IPS-NIHi7 (cell line): ENCODE results near the gene HOXC9.

Experiments used
- DNase-seq: peaks from one replicate; pipeline ENCODE4 v3.0.0; 2012; ENCODE audit warnings: mixed read lengths; ENCODE audit errors: extremely low spot score

The HOXC9 gene

DNA sequence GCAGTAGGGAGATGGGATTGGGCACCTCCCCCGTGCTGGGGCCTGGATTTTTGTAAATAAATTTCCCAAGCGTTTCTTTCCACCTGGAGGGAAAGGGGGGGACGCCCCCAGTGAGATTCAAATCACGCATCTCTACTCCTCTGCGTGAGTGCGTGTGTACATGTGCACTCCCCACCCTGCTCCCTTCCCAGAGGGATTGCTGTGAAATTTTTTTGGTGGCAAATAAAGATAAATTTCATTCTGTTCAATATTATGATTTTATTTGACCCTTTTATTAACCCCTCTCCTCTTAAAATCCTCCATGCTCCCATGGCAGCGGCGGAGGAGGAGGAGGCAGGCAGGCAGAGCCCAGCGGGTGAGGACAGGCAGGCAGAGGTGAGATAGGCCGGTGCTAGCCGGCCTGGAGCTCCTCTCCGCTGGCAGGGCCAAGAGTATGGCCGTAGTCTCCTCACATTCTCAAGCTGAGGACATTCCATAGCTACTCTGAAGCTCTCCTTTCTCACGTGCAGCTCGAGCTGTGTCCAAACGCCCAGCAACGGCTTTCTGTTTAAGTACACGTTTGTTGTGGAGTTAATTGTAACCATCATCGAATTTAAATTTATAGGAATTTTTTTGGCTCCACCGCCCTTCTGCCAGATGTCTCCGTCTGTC lies 23.7 kb upstream of the HOXC9 start:
- no peak for DNase-seq

DNA sequence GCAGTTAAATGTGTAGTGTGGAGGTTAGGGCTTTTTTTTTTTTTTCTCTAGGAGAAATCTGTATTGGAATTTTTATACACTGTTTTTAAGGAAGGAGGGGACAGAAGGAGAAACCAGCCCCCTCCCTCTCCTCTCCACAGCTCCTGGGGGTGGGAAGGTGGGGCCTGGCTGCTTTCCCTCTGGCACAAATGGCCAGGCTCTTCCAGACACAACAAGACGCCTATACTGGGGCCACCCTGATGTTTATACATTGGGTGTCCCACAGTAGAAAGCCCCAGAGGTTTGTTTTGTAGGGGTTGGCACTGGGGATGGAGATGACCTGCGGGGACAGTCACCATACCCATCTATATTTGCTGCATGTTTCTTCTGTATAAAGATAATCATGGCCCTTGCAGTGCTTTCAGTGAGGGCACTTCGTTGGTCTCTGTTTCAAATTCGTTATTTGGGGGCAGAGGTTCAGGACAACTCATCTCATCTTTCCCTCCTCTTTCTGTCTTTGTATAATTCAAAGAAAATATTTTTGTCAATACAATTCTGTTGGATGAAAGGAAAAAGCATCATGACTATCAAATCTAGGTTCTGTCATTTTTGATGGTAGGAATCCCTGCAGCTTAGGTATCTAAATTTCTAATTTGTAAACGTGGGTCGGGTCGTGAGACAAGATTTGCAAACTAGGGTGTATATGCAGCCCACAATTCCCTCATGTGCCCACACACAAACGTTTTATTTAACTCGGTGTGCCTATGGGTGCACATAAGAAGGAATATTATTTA lies 23.0 kb upstream of the HOXC9 start:
- DNase-seq = no peak

DNA sequence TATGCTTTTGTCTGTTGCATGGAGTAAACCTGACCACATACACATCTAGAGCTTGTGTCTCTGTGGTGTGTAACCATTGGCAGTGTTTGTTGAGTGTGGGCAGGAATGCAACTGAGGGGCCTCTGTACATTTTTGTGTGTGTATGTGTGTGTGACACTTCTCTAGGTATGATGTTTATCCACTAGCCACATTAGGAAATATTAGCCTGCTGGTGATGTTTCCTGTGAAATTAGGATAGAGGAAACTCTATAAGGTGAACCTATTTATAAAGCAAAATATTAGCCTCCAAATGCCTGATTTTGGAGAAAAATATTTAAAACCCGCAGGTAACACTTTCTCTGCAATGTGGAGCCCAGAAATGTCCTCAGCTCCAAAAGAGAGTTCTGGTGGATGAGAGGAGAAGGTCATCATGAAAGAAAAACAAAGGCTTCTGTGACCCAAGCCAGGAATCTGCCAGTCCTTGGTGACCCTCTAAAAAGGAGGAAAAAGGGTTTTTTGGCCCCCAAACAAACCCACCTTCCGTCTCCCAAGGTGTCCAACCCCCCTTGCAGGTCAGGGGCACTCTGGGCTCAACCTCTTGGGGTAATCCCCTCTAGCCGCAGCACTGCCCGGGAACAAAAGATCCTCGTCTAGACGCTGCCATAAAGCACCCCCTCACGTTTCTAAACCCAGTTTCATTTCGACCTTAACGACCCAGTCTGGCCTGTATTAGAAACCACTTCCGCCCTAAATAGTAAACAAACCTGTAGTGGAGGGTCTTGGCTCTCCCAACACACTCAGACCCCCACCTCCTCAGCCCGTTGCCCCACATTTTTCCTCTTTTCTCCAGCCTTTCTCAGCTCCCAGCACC lies 22.1 kb upstream of the HOXC9 start:
- DNase-seq = no peak

DNA sequence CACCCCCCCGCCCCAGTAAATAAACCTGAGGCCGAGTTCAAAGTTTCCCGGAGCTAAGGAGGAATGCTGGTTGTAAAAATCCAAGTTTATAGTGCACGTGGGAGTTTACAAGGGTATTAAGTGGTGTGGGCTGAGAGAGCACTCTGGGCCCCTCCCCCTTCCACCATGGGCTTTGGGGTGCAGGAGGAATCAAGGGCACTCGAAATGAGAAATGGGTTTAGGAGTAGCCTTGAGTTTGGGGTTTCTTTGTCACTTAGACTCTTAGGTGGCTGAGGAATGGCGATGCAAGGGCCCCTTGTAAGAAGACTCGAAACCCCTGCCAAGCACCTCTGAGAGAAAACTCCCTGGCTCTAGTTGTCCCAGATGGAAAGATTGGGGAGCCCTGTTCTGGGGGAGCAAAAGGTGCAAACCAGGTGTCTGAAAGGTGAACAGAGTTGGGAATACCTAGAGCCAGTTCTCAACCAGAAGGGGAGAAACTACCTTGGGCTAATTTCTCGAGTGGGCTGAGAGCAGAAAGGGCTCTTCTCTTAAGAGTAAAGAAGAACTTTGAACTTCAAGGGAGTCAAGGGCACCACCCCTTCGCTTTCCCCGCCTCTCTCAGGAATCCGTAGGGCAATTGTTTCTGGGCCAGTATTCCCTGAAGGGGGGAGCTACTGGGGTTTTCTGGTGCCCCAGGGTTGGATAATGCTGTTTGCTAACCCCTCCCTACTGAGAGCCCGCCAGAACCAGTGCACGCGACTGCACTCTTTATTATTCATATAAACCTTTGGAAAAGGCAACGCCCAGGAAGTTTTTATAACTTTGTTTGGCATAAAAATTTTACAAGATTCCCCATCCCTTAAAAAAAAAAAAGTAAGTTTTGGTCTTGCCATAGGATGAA lies 21.2 kb upstream of the HOXC9 start:
- DNase-seq = no peak

DNA sequence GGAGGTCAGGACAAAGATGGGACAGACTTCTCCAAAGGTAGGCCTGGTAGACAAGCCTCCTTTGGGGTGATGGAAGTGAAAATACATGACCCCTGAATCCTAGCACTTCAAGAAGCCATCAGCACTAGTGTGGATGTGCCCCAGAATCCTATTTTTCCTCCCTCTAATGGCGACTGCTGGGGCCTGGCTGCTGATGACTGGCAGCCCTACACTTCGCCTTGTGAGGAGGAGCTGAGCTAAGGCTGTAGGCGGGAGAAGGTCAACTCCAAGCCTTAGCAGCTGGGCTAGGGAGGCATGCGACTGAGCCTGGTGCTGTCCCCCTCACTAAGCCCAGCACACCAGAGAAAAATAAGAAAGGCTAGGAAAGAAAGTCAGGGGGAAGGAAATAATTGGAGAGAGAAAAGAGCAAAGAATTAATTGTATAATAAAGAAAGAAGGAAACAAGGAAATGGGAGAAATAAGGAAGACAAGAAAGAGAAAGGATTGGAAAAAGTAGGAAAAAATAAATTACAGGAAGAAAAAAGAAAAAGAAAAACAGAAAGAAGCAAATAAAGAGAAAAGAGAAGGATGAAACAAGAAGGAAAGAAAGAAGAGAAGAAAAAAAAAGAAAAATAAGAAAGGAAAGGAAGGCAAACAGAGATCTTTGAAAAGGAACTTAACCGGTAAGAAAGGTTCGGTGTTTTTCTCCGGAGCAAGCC lies 19.7 kb upstream of the HOXC9 start:
- DNase-seq = no peak

DNA sequence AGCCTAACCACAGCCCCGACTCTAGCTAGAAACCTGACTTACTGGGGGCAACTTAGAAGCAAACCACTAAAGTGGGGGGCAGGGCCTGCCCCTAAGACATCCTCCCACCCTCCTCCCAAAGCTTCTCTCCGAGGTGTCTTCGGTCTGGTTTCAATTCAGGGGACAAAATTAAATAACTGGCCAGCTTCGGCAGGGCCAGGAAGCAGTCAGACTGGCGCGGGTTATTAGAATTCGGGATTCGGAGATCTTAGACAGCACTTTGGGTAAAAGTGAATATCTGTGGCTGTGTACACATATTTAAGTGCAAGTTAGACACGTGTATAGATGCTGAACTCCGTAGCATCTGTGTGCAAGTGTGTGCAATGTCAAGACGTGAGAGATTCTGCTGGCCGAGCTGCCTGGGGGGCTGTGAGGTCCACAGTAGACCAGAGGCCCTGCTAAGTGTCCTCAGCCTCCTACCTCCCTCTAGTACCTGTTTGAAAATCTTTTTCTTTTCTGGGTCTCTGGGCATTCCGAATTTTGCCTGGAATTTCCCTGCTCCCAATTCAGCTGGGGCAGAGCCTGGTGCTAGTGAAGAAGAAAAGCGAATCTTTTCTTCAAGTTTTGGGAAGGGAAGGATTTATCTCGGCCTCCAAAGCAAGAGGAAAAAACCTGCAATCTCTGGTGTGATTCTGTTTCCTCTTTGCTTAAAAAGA lies 19.0 kb upstream of the HOXC9 start:
- no peak for DNase-seq

DNA sequence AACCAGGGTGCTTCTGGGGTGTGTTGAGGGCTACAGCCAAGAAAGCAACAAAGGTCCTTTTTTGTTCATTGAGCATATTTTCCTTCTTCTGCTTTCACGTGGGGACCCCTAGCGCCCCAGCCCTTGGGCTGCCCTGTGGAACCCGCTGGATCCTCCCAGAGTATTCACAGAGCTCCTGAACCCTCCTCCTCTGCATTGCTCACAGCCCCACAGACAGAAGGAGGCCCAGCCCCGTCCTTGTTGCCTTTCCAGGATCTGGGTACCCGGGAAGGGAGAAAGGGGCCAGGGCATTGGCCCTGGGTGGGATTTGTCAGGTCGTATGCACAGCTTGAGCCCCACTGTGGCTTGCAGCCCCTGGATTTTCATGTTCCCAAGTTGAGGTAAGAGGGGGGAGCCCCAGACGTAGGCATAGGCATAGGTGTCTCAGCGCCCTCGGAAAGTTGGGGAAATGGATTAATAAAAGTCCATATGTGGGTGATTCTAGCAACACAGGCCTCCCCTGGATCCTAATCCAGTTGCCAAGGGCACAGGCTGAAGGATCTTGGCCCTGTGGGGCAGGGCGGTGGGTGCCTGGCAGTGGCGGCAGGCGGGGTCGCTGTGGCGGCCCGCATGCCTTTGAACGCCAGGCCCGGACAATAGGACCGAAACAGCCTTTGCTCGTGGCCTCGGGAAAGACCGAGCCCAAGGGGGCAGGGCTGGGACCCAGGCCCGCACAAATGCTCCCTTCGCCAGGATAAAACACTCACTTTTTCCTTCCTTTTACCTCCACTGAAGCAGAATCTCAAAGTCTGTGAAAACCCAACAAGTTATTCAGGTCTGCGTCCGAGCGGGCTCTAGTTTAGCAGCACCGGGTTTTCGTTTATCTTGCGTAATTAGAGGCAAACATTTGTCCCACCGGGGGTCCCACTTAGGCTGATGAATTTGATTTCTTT lies 18.1 kb upstream of the HOXC9 start:
- no peak for DNase-seq

DNA sequence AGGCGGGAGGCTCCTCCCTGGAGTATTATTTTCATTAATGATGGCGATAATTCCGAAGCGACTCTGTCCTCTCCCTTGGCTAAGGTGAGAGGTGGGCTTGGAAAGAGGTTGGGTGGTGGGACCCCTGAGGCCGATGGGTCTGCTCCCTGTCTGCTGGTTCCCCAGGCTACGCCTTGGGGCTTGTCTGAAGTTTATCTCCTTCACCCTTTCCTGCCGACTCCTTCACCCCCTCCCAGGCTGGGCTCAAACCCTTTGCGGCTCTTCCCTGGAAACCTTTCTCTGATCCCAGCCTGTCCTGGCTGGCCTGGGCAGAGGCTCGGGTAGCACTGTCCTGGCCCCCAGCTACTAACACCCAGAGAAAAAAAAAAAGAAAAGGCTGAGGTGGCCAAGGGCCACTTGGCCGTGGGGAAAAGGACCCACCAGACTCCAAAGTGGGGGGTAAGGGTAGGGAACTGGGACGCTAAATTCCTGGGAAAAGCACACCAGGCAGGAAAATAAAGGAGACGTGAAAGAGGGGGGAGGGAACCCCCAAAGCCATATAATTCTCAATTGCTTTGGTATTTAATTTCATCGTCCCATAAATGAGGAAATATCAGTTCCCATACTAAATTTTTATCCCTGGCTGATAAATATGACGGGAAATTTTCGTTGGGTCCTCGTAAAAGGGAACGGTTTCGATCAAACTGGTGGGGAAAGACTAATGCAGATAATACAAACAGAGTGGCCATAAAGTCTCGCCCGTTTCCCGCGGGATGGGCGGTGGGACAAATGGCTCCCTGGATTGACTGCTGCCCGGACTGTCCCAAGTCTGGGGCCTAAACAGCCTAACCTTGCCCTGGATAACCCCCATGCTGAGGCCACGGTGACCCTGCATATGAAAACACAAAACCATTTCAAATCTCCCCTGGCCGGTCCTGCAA lies 17.1 kb upstream of the HOXC9 start:
- DNase-seq = no peak

DNA sequence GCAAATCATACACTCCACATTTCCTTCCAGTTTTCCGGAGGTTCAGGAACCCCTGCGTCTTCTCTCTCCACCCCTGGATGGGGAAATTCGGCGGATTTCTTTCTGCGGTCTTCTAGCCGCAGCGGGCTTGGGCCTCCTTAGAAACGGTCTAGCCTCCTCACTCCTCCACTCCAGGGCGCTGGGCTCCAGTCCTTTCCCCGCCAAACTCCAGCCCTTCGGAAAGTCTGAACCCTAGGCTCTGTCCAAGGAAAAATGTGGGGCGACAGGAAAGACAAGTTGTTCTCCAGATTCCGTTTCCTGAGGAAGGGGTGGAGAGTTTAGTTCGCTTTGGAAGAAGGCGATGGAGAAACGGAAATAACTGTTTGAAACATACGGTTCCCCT lies 16.4 kb upstream of the HOXC9 start:
- DNase-seq = no peak

DNA sequence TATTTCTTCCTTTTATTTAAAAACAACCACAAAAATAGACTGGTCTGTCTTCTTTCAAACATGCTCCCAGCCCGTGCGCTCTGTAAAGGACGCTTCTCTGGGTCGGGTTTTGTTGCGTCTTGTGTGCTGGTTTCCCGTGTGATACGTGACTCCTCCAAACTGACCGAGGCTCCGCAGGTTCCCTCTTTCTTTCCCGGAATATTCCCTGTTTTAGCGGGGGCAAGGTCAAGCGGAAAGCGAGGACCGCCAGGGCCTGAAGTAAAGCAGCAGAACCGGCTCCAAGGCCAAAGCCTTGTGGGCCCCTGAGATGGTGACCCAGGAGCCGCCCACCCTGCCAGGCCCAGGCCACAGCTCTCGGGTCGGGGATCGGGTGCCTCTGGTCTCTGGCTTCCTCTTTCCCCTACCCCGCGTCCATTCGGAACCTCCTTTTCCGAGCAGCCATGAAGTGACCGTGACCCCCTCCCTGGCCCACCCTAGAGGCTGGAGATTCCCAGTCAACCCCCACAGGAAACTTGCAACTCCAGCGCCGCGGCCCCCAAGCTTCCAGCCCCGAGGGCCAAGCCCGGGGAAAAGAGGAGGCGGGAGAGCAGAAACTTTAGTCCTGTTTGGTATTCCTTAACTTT lies 15.9 kb upstream of the HOXC9 start:
- DNase-seq = no peak

DNA sequence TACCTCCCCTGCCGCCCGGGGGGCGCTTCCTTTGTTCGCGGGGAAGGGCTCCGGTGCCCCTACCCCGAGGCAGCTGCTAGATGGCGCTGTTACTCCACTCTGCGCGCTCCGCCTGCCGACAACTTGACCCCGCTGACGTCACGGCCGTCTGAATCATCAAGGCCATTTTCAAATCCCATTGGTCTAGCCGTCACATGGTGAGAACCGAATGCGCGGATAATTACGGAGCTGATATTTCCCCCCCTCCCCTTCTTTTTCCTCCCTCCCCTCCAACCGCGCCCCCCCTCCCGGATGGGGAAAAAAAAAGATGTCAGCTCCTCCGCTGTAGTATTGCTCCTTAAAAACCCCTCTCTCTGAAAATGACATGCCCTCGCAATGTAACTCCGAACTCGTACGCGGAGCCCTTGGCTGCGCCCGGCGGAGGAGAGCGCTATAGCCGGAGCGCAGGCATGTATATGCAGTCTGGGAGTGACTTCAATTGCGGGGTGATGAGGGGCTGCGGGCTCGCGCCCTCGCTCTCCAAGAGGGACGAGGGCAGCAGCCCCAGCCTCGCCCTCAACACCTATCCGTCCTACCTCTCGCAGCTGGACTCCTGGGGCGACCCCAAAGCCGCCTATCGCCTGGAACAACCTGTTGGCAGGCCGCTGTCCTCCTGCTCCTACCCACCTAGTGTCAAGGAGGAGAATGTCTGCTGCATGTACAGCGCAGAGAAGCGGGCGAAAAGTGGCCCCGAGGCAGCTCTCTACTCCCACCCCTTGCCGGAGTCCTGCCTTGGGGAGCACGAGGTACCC lies 14.9 kb upstream of the HOXC9 start, which contains the start of gene HOXC10:
Gene HOXC10, plus strand, starts transcription at position 246 of the 791 bp plus-strand sequence. Its CDS starts 114 bp downstream, at position 360.
- peak; percentile 88 for DNase-seq

DNA sequence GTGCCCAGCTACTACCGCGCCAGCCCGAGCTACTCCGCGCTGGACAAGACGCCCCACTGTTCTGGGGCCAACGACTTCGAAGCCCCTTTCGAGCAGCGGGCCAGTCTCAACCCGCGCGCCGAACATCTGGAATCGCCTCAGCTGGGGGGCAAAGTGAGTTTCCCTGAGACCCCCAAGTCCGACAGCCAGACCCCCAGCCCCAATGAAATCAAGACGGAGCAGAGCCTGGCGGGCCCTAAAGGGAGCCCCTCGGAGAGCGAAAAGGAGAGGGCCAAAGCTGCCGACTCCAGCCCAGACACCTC lies 14.3 kb upstream of the HOXC9 start:
- no peak for DNase-seq

DNA sequence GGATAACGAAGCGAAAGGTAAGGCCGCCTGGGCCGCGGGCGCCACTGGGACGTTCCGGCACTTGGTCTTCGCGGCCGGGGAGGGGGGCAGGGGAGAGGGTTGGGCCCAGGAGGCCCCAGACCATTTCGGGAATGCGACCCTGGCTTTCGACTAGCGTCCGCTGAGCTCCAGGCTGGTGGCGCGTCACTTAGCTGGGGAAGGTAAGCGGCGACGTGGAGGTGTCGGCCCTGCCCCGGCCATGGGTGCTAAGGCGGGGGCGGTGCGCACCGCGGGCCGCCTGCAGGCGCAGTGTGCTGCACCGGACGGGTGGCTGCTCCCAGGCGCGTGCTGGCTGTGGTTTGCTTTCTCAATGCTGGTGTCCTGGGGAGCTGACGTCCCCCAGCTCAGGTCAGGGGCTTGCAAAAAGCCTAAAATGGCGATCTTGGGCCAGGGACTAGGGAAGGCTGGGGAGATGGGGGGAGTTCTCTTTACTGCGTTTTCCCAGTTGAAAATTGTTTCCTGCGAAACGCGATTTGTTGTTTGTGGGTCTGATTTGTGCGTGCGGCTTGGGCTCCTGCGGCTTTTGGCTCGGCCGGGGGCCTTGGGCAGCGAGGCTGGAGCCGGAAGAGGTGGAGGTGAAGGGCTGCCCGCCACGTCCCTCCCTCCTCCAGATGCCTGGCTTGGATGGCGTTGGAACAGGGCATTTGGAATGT lies 13.8 kb upstream of the HOXC9 start:
- no peak for DNase-seq

DNA sequence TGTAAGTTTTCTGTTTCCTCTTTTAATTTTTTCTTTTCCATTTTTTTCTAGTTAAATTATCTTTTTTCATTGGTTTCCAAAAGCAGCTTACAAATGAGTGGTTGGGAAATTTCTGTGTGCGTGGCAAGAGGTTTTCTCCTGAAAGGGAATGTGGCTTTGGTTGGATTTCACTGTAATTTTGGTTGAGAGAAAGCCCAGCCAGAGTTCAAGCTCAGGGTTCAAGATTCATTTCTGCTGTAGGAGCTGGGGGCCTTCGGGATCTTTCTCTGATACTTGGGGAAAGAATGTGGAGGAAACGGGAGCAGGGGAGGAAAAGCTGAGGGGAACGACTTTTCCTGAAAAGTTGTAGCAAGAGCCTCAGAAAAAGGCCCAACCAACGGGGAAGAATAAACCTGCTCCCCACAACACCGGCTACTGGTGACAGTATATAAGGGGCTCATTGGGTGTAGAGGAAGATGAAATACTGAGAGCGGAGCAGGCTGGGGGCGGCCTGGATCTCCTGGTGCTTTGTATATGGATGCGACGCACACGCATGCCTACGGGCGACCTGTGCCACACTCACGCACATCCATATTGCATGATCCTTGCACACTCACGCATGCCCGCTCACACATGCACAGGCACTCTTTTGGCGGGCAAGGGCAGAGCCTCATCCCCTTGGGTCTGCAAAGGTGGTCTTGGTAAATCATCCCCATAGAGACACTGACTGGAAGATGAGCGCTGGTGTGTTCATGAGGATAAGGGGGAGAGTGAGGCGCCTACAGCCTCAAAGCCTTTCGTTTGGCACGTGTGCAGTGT lies 13.1 kb upstream of the HOXC9 start:
- DNase-seq = no peak

DNA sequence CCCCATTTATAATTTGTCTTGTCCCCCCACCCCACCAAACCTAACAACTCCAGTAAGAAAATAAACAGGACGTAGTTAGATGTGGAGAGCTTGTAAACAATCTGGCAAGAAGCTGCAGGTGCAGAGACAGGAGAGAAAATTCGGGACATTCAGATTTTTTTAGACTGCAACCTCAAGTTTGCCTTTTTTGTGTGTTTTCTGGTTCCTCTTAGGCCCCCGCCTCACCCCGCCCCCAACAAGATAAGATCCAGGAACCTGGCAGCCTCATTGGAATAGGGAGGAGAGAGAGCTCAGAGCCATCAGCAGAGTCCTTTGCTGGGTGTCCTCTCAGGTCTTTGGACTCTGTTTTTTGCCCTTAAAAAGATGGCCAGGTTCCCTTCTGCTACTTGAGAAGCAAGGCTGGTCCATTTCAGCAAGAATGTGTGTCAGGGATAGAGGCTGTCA lies 12.2 kb upstream of the HOXC9 start:
- no peak for DNase-seq
